Kidney (tissue), 14 donors: ENCODE results near the gene TRIM67. TPM values are rescaled to one million over a fixed set of nuclear protein-coding genes. Genes with fewer than 3 reads are reported as not detected.
"Not testable (repeated sequence)": the region's sequence is repeated elsewhere in the genome, so short reads cannot be mapped to it uniquely, and the experiment has no call there.

Source experiments
- DNase-seq, 5 donors: peaks; one replicate each; pipeline ENCODE4 v3.0.0-alpha.2; 2013 to 2020
- FAIRE-seq: peaks from 2 replicates; lab custom pipeline; 2012; peaks lifted over from hg19 to GRCh38; lab: Jason Lieb, UNC
- H3K27ac ChIP-seq, 2 donors: one replicate each; pipeline ENCODE4 v1.7.0; 2013; ENCODE audit warnings: low read depth in 2 of 2, low read length in 2 of 2, inconsistent platforms in 1 of 2
- H3K27me3 ChIP-seq: one replicate; pipeline ENCODE4 v1.7.1; 2013; ENCODE audit warnings: low read length, inconsistent platforms; ENCODE audit not compliant: control insufficient read depth, insufficient read depth
- H3K36me3 ChIP-seq, 3 donors: one replicate each; pipeline versions ENCODE4 v1.7.0 to v1.7.1; 2013; ENCODE audit warnings: low read length in 3 of 3, control low read depth in 1 of 3, inconsistent platforms in 1 of 3; ENCODE audit not compliant: insufficient read depth in 3 of 3, control insufficient read depth in 2 of 3
- H3K4me1 ChIP-seq, 3 donors: one replicate each; pipeline versions ENCODE4 v1.7.0 to v1.7.1; 2013; ENCODE audit warnings: low read length in 3 of 3, inconsistent platforms in 1 of 3, low read depth in 1 of 3; ENCODE audit not compliant: control insufficient read depth in 2 of 3, insufficient read depth in 2 of 3
- H3K4me3 ChIP-seq, 3 donors: one replicate each; pipeline versions ENCODE4 v1.7.0 to v1.8.1; 2013; ENCODE audit warnings: low read length in 3 of 3, control low read depth in 1 of 3, inconsistent platforms in 1 of 3
- H3K9ac ChIP-seq, 3 donors: one replicate each; pipeline versions ENCODE4 v1.7.0 to v1.7.1; 2013; ENCODE audit warnings: low read length in 3 of 3, control low read depth in 1 of 3, inconsistent platforms in 1 of 3
- H3K9me3 ChIP-seq, 3 donors: one replicate each; pipeline versions ENCODE4 v1.7.0 to v1.7.1; 2013; ENCODE audit warnings: low read length in 3 of 3, control low read depth in 1 of 3, inconsistent platforms in 1 of 3; ENCODE audit not compliant: control insufficient read depth in 2 of 3, insufficient read depth in 1 of 3
- CTCF ChIP-seq: IDR thresholded peaks from 3 replicates; pipeline ENCODE4 v1.5.1; 2012; ENCODE audit warnings: mild to moderate bottlenecking, moderate library complexity, borderline replicate concordance; ENCODE audit not compliant: insufficient read depth; ENCODE audit errors: extremely low read depth
- intact Hi-C: fragments of 100-400 bp; cut with DNase I; formaldehyde crosslinking; loops from one replicate; pipeline ENCODE4 v1.11.1; 2022
- polyA plus RNA-seq: library from polyadenylated mRNA; stranded (reverse); fragments of 350-450 nt; fragmentation: Illumina TruSeq; extraction: RNeasy Lipid Tissue Mini Kit (QIAGEN cat#74804); gene quantifications from one replicate; pipeline ENCODE4 v1.2.3, GENCODE V29; 2014; ENCODE audit warnings: low read depth, low replicate concordance; ENCODE audit not compliant: insufficient read depth
- total RNA-seq: library from RNA; stranded (reverse); fragmentation: NEBNext Ultra II Directional; extraction: Animal tissue kit (Norgen Biotek cat#: 25700); gene quantifications from one replicate; pipeline ENCODE4 v1.2.1, GENCODE V29; 2021
- donor health status: control.
- donor health status: control.
- donor health status: control.
- donor health status: control.
- donor health status: control.
- donor health status: DM: yes; HTN: yes; CAD: no.
- donor health status: Normal renal cell carcinoma (clear cell type).

Gene TRIM67
- total and polyA plus RNA-seq, 2 donors from 2014 or later = 0.04 TPM; not detected in 1

DNA sequence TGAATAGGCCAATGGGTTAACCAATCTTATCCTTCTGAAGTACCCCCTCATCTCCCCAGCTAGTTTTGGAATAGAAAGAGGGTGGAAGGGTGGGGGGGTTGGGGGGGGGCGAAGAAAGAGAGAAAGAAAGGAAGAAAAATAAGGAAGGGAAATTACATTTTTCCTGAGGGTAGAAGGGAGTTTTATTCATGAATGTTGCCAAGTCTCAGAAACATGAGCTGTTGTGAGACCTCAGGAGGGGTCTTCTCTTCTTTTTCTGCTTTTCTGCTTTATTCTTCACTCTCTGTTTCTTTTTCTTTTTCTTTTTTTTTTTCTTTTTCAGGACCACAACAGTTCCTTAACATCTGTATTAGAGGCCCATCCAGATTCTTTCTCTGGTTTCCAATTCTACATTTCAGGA lies 6.0 kb upstream of the TRIM67 start:
- DNase-seq = no peak
- Histone ChIP-seq H3K4me3 (no peak overlapping the region), H3K36me3 (no peaks in the 10 kb centered on the region), H3K9ac (no peak overlapping the region), H3K4me1 (no peaks in the 10 kb centered on the region), H3K9me3 (no peaks in the 10 kb centered on the region), H3K27ac (no peak overlapping the region), H3K27me3 (peaks cover 11% of the 10 kb centered on the region)
- no peak for TF ChIP-seq CTCF
- intact Hi-C loops = no loop called here
- FAIRE-seq = no peak

DNA sequence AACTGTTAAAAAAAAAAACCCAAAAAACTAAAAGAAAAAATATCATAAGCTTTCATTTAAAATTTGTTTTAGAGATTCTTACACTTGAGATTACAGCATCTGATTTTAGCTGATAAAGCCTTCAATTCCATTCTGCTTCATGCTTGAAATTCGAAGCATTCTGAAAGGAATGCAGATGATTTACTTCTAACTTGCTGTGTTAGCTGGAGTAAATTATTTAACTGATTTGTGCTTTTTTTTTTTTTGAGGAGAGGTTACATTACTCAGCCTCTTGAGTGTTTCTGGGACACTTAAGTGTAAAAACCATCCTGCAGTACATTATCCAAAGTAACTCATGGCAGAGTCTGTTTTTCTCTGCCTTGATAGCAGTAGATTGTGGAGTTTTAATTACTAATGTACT lies 4.5 kb upstream of the TRIM67 start:
- H3K36me3 ChIP-seq = no peaks in the 10 kb centered on the region
- H3K27me3 ChIP-seq = peaks cover 12% of the 10 kb centered on the region
- no peak overlapping the region for H3K4me3 ChIP-seq
- no peak for TF ChIP-seq CTCF
- no peak overlapping the region for H3K27ac ChIP-seq
- H3K9ac ChIP-seq = no peak overlapping the region
- H3K9me3 ChIP-seq = no peaks in the 10 kb centered on the region
- intact Hi-C loops = no loop called here
- H3K4me1 ChIP-seq = peaks cover 0 to 2% (median 0%) of the 10 kb centered on the region in 3 donors
- DNase-seq (peak in 2 of 5 donors; percentile 6 to 21), FAIRE-seq (no peak)

- intact Hi-C loops, H3K4me3 ChIP-seq, H3K9me3 ChIP-seq, H3K9ac ChIP-seq, H3K4me1 ChIP-seq, H3K36me3 ChIP-seq, FAIRE-seq, H3K27ac ChIP-seq, DNase-seq: not testable (repeated sequence)
- H3K27me3 ChIP-seq = peaks cover 14% of the 10 kb centered on the region
Measured at GRCh38 chr1:231158141-231158540, 3.7 kb upstream of the TRIM67 start.

- intact Hi-C loops = no loop called here
- no peak overlapping the region for H3K27ac ChIP-seq
- H3K9ac ChIP-seq = no peak overlapping the region
- no peaks in the 10 kb centered on the region for H3K36me3 ChIP-seq
- no peak for TF ChIP-seq CTCF
- H3K27me3 ChIP-seq = peaks cover 24% of the 10 kb centered on the region
- no peaks in the 10 kb centered on the region for H3K9me3 ChIP-seq
- no peak overlapping the region for H3K4me3 ChIP-seq
- FAIRE-seq (no peak), DNase-seq (no peak)
- H3K4me1 ChIP-seq = peaks cover 0 to 12% (median 0%) of the 10 kb centered on the region in 3 donors
Measured at GRCh38 chr1:231159202-231159962, 2.5 kb upstream of the TRIM67 start.
